Measurements from ENCODE around the gene KRTDAP. TPM values are rescaled to one million over a fixed set of nuclear protein-coding genes. Genes with fewer than 3 reads are reported as not detected.

The KRTDAP gene
- total and polyA plus RNA-seq, 2 donors (not counting 3 experiments of a cell fraction or from before 2014, with no cell fraction given), result not detected

Other genes with a start within 250 kb of the KRTDAP start
- gene LSR, start 241.5 kb downstream of the KRTDAP start, total RNA-seq, result 0.74 and 1.0 TPM in 2 replicates
- 0.76 and 0.94 TPM in 2 replicates for gene LSR, start 241.5 kb downstream of the KRTDAP start, polyA plus RNA-seq
- gene USF2, start 221.5 kb downstream of the KRTDAP start, total RNA-seq, result 76.8 and 85.8 TPM in 2 replicates
- gene USF2, start 221.5 kb downstream of the KRTDAP start, polyA plus RNA-seq, result 75.0 and 80.5 TPM in 2 replicates
- 0.15 TPM in 1 of 2 replicates, not detected in the other for gene HAMP, start 207.9 kb downstream of the KRTDAP start, total RNA-seq
- not detected in 2 replicates for gene HAMP, start 207.9 kb downstream of the KRTDAP start, polyA plus RNA-seq
- not detected in 2 replicates for gene MAG, start 198.3 kb downstream of the KRTDAP start, total RNA-seq
- gene MAG, start 198.3 kb downstream of the KRTDAP start, polyA plus RNA-seq, result not detected in 2 replicates
- not detected in 2 replicates for gene CD22, start 161.3 kb downstream of the KRTDAP start, total RNA-seq
- gene CD22, start 161.3 kb downstream of the KRTDAP start, polyA plus RNA-seq, result not detected in 2 replicates
- gene FFAR1, start 142.6 kb downstream of the KRTDAP start, total RNA-seq, result not detected in 2 replicates
- not detected in 2 replicates for gene FFAR1, start 142.6 kb downstream of the KRTDAP start, polyA plus RNA-seq
- not detected in 2 replicates for gene FFAR3, start 132.0 kb downstream of the KRTDAP start, total RNA-seq
- gene FFAR3, start 132.0 kb downstream of the KRTDAP start, polyA plus RNA-seq, result not detected in 2 replicates
- not detected in 2 replicates for gene GPR42, start 119.4 kb downstream of the KRTDAP start, total RNA-seq
- not detected in 2 replicates for gene GPR42, start 119.4 kb downstream of the KRTDAP start, polyA plus RNA-seq
- not detected in 2 replicates for gene FFAR2, start 42.2 kb downstream of the KRTDAP start, total RNA-seq
- gene FFAR2, start 42.2 kb downstream of the KRTDAP start, polyA plus RNA-seq, result not detected in 2 replicates
- not detected in 2 replicates for gene DMKN, start 23.2 kb upstream of the KRTDAP start, total RNA-seq
- gene DMKN, start 23.2 kb upstream of the KRTDAP start, polyA plus RNA-seq, result not detected in 2 replicates
- not detected in 2 replicates for gene SBSN, start 37.8 kb upstream of the KRTDAP start, total RNA-seq
- gene SBSN, start 37.8 kb upstream of the KRTDAP start, polyA plus RNA-seq, result not detected in 2 replicates
- not detected in 2 replicates for gene GAPDHS, start 43.0 kb upstream of the KRTDAP start, total RNA-seq
- not detected in 2 replicates for gene GAPDHS, start 43.0 kb upstream of the KRTDAP start, polyA plus RNA-seq
- 75.8 and 76.1 TPM in 2 replicates for gene TMEM147, start 55.2 kb upstream of the KRTDAP start, total RNA-seq
- 214 and 246 TPM in 2 replicates for gene TMEM147, start 55.2 kb upstream of the KRTDAP start, polyA plus RNA-seq
- gene ATP4A, start 73.2 kb upstream of the KRTDAP start, total RNA-seq, result not detected in 2 replicates
- not detected in 2 replicates for gene ATP4A, start 73.2 kb upstream of the KRTDAP start, polyA plus RNA-seq
- gene PMIS2, start 95.7 kb upstream of the KRTDAP start, total RNA-seq, result not detected in 2 replicates
- not detected in 2 replicates for gene PMIS2, start 95.7 kb upstream of the KRTDAP start, polyA plus RNA-seq
- 17.5 and 19.0 TPM in 2 replicates for gene HAUS5, start 122.3 kb upstream of the KRTDAP start, total RNA-seq
- 8.9 and 9.2 TPM in 2 replicates for gene HAUS5, start 122.3 kb upstream of the KRTDAP start, polyA plus RNA-seq
- gene RBM42, start 138.6 kb upstream of the KRTDAP start, total RNA-seq, result 97.3 and 99.2 TPM in 2 replicates
- gene RBM42, start 138.6 kb upstream of the KRTDAP start, polyA plus RNA-seq, result 78.3 and 81.4 TPM in 2 replicates
- gene ETV2, start 151.3 kb upstream of the KRTDAP start, total RNA-seq, result 0.95 and 1.5 TPM in 2 replicates
- gene ETV2, start 151.3 kb upstream of the KRTDAP start, polyA plus RNA-seq, result 1.0 and 2.1 TPM in 2 replicates
- gene COX6B1, start 157.9 kb upstream of the KRTDAP start, total RNA-seq, result 300 and 327 TPM in 2 replicates
- 692 and 759 TPM in 2 replicates for gene COX6B1, start 157.9 kb upstream of the KRTDAP start, polyA plus RNA-seq
- gene UPK1A, start 176.1 kb upstream of the KRTDAP start, total RNA-seq, result not detected in 2 replicates
- gene UPK1A, start 176.1 kb upstream of the KRTDAP start, polyA plus RNA-seq, result 0.13 TPM in 1 of 2 replicates, not detected in the other
- not detected in 2 replicates for gene ZBTB32, start 214.1 kb upstream of the KRTDAP start, total RNA-seq
- gene ZBTB32, start 214.1 kb upstream of the KRTDAP start, polyA plus RNA-seq, result not detected in 2 replicates
- gene KMT2B, start 227.5 kb upstream of the KRTDAP start, total RNA-seq, result 37.2 and 40.0 TPM in 2 replicates
- gene KMT2B, start 227.5 kb upstream of the KRTDAP start, polyA plus RNA-seq, result 28.4 and 30.1 TPM in 2 replicates